Measurements from ENCODE around the gene MAGI1.

The MAGI1 gene

DNA sequence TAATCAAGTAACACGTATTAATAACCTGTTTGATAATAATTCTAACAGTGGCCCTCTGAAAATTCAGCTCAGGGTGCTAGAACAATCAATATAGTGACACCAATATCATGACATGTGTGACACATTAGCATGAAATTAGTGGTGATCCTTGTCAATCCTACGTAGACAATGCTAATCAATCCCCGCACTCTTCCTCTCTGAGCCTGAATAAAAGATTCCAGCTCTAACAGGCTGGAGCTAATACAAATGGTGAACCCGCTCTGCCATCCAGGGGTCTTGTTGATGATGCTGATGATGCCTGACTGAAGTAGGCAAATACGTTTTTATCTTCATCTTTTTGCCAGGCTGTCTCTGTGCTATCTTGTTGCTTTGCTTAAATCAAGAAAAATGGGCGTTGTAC is 462.5 kb downstream of the MAGI1 start:
- intact Hi-C loops (cut with DNase I; ENCODE audit: low total_unique reads), result no loop called here
- no peaks in the 10 kb centered on the region for H3K27me3 ChIP-seq
- no peak overlapping the region for H3K4me3 ChIP-seq
- H3K4me1 ChIP-seq, result peaks cover 0 to 44% (median 7%) of the 10 kb centered on the region in 4 donors
- no peaks in the 10 kb centered on the region for H3K36me3 ChIP-seq
- no peak for DNase-seq
- peak overlapping the region in 1 of 2 donors; percentile 52 for H3K27ac ChIP-seq
- H3K9me3 ChIP-seq, result peaks cover 0 to 5% (median 0%) of the 10 kb centered on the region in 3 donors
- no peak for TF ChIP-seq CTCF (IDR thresholded peaks at IDR 0.05)

GRCh38 chr3:65575376-65575840 is 463.3 kb downstream of the MAGI1 start:
- Histone ChIP-seq H3K4me1 (peaks cover 0 to 44% (median 7%) of the 10 kb centered on the region in 4 donors), H3K27ac (peak overlapping the region in 1 of 2 donors; percentile 2), H3K4me3 (no peak overlapping the region), H3K36me3 (no peaks in the 10 kb centered on the region), H3K9me3 (peaks cover 0 to 5% (median 0%) of the 10 kb centered on the region in 3 donors), H3K27me3 (no peaks in the 10 kb centered on the region)
- no peak for TF ChIP-seq CTCF (IDR thresholded peaks at IDR 0.05)
- intact Hi-C loops (cut with DNase I; ENCODE audit: low total_unique reads), result no loop called here
- no peak for DNase-seq

GRCh38 chr3:65573548-65574116 is 465.1 kb downstream of the MAGI1 start:
- Histone ChIP-seq H3K27ac (no peak overlapping the region), H3K4me1 (peaks cover 0 to 57% (median 8%) of the 10 kb centered on the region in 4 donors), H3K4me3 (no peak overlapping the region), H3K36me3 (no peaks in the 10 kb centered on the region), H3K9me3 (peaks cover 0 to 5% (median 0%) of the 10 kb centered on the region in 3 donors), H3K27me3 (no peaks in the 10 kb centered on the region)
- intact Hi-C loops (cut with DNase I; ENCODE audit: low total_unique reads), result no loop called here
- no peak for TF ChIP-seq CTCF (IDR thresholded peaks at IDR 0.05)
- DNase-seq, result no peak

DNA sequence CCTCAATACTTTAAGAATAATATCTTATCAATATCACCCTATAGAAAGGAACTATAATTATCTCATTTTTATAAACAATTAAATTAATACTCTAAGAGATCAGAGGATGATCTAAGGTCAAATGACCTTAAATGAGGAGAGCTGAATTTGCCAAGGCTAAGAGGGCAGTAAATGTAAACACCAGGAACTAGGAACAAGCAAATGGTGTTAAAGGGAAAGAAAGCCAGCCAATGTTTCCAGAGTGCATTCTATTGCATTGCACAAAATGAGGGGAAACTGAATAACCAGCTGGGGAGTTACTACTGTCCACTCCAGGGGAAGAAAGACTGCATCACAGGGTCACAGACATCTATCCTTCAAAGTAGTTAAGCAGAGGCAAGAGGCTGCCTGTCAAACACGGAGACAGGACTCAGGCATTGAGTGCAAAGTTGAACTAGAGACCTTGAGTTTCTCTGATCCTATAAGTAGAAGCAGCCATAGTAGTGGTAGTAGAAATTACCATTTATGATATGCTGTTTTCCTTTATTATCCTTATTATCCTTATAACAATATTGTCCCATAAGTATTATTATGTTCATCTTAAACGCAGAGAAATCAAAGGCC is 466.4 kb downstream of the MAGI1 start:
- intact Hi-C loops (cut with DNase I; ENCODE audit: low total_unique reads), result no loop called here
- Histone ChIP-seq H3K9me3 (peaks cover 0 to 5% (median 0%) of the 10 kb centered on the region in 3 donors), H3K4me1 (peaks cover 0 to 57% (median 5%) of the 10 kb centered on the region in 4 donors), H3K27me3 (no peaks in the 10 kb centered on the region), H3K27ac (no peak overlapping the region), H3K36me3 (no peaks in the 10 kb centered on the region), H3K4me3 (no peak overlapping the region)
- TF ChIP-seq CTCF (IDR thresholded peaks at IDR 0.05), result no peak
- no peak for DNase-seq

DNA sequence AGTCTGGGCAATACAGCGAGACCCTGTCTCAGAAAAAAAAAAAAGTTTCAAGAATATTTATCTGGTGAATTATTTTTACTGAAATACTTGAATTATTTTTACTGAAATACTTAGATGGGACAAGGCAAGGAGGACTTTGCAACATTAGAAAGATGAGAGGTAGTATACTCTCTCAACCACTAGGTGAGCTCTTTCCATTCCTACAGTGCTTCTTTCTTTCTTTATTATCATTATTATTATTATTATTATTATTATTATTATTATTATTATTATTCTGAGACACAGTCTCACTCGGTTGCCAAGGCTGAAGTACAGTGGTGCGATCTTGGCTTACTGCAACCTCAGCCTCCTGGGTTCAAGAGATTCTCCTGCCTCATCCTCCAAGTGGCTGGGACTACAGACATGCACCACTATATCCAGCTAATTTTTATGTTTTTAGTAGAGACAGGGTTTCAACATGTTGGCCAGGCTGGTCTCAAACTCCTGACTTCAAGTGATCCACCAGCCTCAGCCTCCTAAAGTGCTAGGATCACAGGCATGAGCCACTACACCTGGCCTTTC is 468.8 kb downstream of the MAGI1 start:
- TF ChIP-seq CTCF (IDR thresholded peaks at IDR 0.05), result no peak
- Histone ChIP-seq H3K9me3 (peaks cover 0 to 5% (median 0%) of the 10 kb centered on the region in 3 donors), H3K27ac (no peak overlapping the region), H3K4me1 (peaks cover 0 to 52% (median 6%) of the 10 kb centered on the region in 4 donors), H3K36me3 (no peaks in the 10 kb centered on the region), H3K27me3 (no peaks in the 10 kb centered on the region), H3K4me3 (no peak overlapping the region)
- intact Hi-C loops (cut with DNase I; ENCODE audit: low total_unique reads), result no loop called here
- no peak for DNase-seq

Data from tibial artery (tissue), 4 donors.